ENCODE results near the gene MEA1.

MEA1 gene

GRCh38 chr6:43052842-43053544 is 39.2 kb upstream of the MEA1 start:
- Mint-ChIP-seq H3K4me3 (peak overlapping the region; percentile 96), H3K4me1 (peaks cover 42% of the 10 kb centered on the region), H3K27ac (peak overlapping the region; percentile 93), H3K36me3 (ENCODE audit: low read depth) (peaks cover 52% of the 10 kb centered on the region), H3K27me3 (ENCODE audit: low read depth, poor library complexity) (no peaks in the 10 kb centered on the region), H3K9me3 (no peaks in the 10 kb centered on the region)
- DNase-seq, result peak; percentile 22
- no peak for TF ChIP-seq CTCF (IDR thresholded peaks at IDR 0.05)

GRCh38 chr6:43052225-43052841 is 38.6 kb upstream of the MEA1 start:
- Mint-ChIP-seq H3K4me1 (peaks cover 39% of the 10 kb centered on the region), H3K9me3 (no peaks in the 10 kb centered on the region), H3K27ac (peak overlapping the region; percentile 80), H3K4me3 (peak overlapping the region; percentile 96), H3K27me3 (ENCODE audit: low read depth, poor library complexity) (no peaks in the 10 kb centered on the region), H3K36me3 (ENCODE audit: low read depth) (peaks cover 51% of the 10 kb centered on the region)
- DNase-seq, result no peak
- no peak for TF ChIP-seq CTCF (IDR thresholded peaks at IDR 0.05)

GRCh38 chr6:43050981-43051380 is 37.2 kb upstream of the MEA1 start:
- DNase-seq, result no peak
- H3K27ac Mint-ChIP-seq, result peak overlapping the region; percentile 87
- H3K36me3 Mint-ChIP-seq (ENCODE audit: low read depth), result peaks cover 58% of the 10 kb centered on the region
- no peaks in the 10 kb centered on the region for H3K9me3 Mint-ChIP-seq
- H3K27me3 Mint-ChIP-seq (ENCODE audit: low read depth, poor library complexity), result no peaks in the 10 kb centered on the region
- H3K4me1 Mint-ChIP-seq, result peaks cover 39% of the 10 kb centered on the region
- TF ChIP-seq CTCF (IDR thresholded peaks at IDR 0.05), result no peak
- H3K4me3 Mint-ChIP-seq, result peak overlapping the region; percentile 63

- TF ChIP-seq CTCF (IDR thresholded peaks at IDR 0.05), result no peak
- H3K27ac Mint-ChIP-seq, result no peak overlapping the region
- peaks cover 30% of the 10 kb centered on the region for H3K4me1 Mint-ChIP-seq
- no peak overlapping the region for H3K4me3 Mint-ChIP-seq
- no peak for DNase-seq
- H3K36me3 Mint-ChIP-seq (ENCODE audit: low read depth), result peaks cover 54% of the 10 kb centered on the region
- no peaks in the 10 kb centered on the region for H3K9me3 Mint-ChIP-seq
- H3K27me3 Mint-ChIP-seq (ENCODE audit: low read depth, poor library complexity), result no peaks in the 10 kb centered on the region
Measured at GRCh38 chr6:43047998-43048397, 34.3 kb upstream of the MEA1 start.

- TF ChIP-seq CTCF (IDR thresholded peaks at IDR 0.05), result no peak
- Mint-ChIP-seq H3K27ac (peak overlapping the region; percentile 80), H3K9me3 (no peaks in the 10 kb centered on the region), H3K4me3 (no peak overlapping the region), H3K27me3 (ENCODE audit: low read depth, poor library complexity) (no peaks in the 10 kb centered on the region), H3K36me3 (ENCODE audit: low read depth) (peaks cover 62% of the 10 kb centered on the region), H3K4me1 (peaks cover 6% of the 10 kb centered on the region)
- DNase-seq, result no peak
Measured at GRCh38 chr6:43045371-43045930, 31.7 kb upstream of the MEA1 start.
